ENCODE measurements around the gene BABAM2. TPM values are rescaled to one million over a fixed set of nuclear protein-coding genes. Genes with fewer than 3 reads are reported as not detected.

The BABAM2 gene
- total RNA-seq, 1 experiment from 2014 or later = 40.8 TPM

- H2AFZ ChIP-seq (ENCODE audit: low read length) = no peak overlapping the region
- no peak overlapping the region for H3K27ac ChIP-seq (ENCODE audit: low read length)
- no peak overlapping the region for H3K9ac ChIP-seq (ENCODE audit: low read length)
- H3K9me3 ChIP-seq (ENCODE audit: low read length) = no peaks in the 10 kb centered on the region
- H3K4me1 ChIP-seq (ENCODE audit: low read length) = no peaks in the 10 kb centered on the region
- no peak for DNase-seq
- H4K20me1 ChIP-seq (ENCODE audit: insufficient read depth, low read depth, low read length) = no peaks in the 10 kb centered on the region
- no peak overlapping the region for H3K4me3 ChIP-seq (ENCODE audit: low read length)
- no peaks in the 10 kb centered on the region for H3K79me2 ChIP-seq (ENCODE audit: low read length)
- no peaks in the 10 kb centered on the region for H3K9me2 ChIP-seq (replicated peaks; ENCODE audit: insufficient read depth, low read length)
- no peaks in the 10 kb centered on the region for H3K36me3 ChIP-seq (ENCODE audit: insufficient read depth, low read length)
- H3K27me3 ChIP-seq (ENCODE audit: low read length) = no peaks in the 10 kb centered on the region
- no peak overlapping the region for H3K4me2 ChIP-seq (ENCODE audit: low read depth, low read length, poor library complexity, severe bottlenecking)
These were observed 52.4 kb downstream of the BABAM2 start for GRCh38 chr2:27942612-27943547.

- no peak overlapping the region for H3K4me2 ChIP-seq (ENCODE audit: low read depth, low read length, poor library complexity, severe bottlenecking)
- no peaks in the 10 kb centered on the region for H3K79me2 ChIP-seq (ENCODE audit: low read length)
- no peak overlapping the region for H3K9ac ChIP-seq (ENCODE audit: low read length)
- DNase-seq = no peak
- H3K9me3 ChIP-seq (ENCODE audit: low read length) = no peaks in the 10 kb centered on the region
- H3K4me3 ChIP-seq (ENCODE audit: low read length) = no peak overlapping the region
- H3K27ac ChIP-seq (ENCODE audit: low read length) = no peak overlapping the region
- H3K9me2 ChIP-seq (replicated peaks; ENCODE audit: insufficient read depth, low read length) = no peaks in the 10 kb centered on the region
- no peaks in the 10 kb centered on the region for H3K27me3 ChIP-seq (ENCODE audit: low read length)
- H3K36me3 ChIP-seq (ENCODE audit: insufficient read depth, low read length) = no peaks in the 10 kb centered on the region
- H2AFZ ChIP-seq (ENCODE audit: low read length) = no peak overlapping the region
- peaks cover 8% of the 10 kb centered on the region; the same call in 1 of the 2 replicates for H4K20me1 ChIP-seq (ENCODE audit: insufficient read depth, low read depth, low read length)
- H3K4me1 ChIP-seq (ENCODE audit: low read length) = no peaks in the 10 kb centered on the region
These were observed 56.1 kb downstream of the BABAM2 start for GRCh38 chr2:27946530-27947060.

- H3K79me2 ChIP-seq (ENCODE audit: low read length) = no peaks in the 10 kb centered on the region
- H3K4me1 ChIP-seq (ENCODE audit: low read length) = no peaks in the 10 kb centered on the region
- H3K27ac ChIP-seq (ENCODE audit: low read length) = no peak overlapping the region
- peaks cover 39% of the 10 kb centered on the region for H4K20me1 ChIP-seq (ENCODE audit: insufficient read depth, low read depth, low read length)
- no peak overlapping the region for H2AFZ ChIP-seq (ENCODE audit: low read length)
- no peak overlapping the region for H3K9ac ChIP-seq (ENCODE audit: low read length)
- H3K9me2 ChIP-seq (replicated peaks; ENCODE audit: insufficient read depth, low read length) = no peaks in the 10 kb centered on the region
- H3K4me3 ChIP-seq (ENCODE audit: low read length) = no peak overlapping the region
- DNase-seq = no peak
- H3K36me3 ChIP-seq (ENCODE audit: insufficient read depth, low read length) = no peaks in the 10 kb centered on the region
- H3K27me3 ChIP-seq (ENCODE audit: low read length) = no peaks in the 10 kb centered on the region
- H3K4me2 ChIP-seq (ENCODE audit: low read depth, low read length, poor library complexity, severe bottlenecking) = no peak overlapping the region
- no peaks in the 10 kb centered on the region for H3K9me3 ChIP-seq (ENCODE audit: low read length)
These were observed 61.5 kb downstream of the BABAM2 start for GRCh38 chr2:27952070-27952469.

GRCh38 chr2:27953077-27953476 is 62.5 kb downstream of the BABAM2 start:
- no peak overlapping the region for H3K4me3 ChIP-seq (ENCODE audit: low read length)
- H4K20me1 ChIP-seq (ENCODE audit: insufficient read depth, low read depth, low read length) = peaks cover 49% of the 10 kb centered on the region
- H3K36me3 ChIP-seq (ENCODE audit: insufficient read depth, low read length) = no peaks in the 10 kb centered on the region
- H3K9me3 ChIP-seq (ENCODE audit: low read length) = no peaks in the 10 kb centered on the region
- no peak overlapping the region for H3K27ac ChIP-seq (ENCODE audit: low read length)
- no peaks in the 10 kb centered on the region for H3K27me3 ChIP-seq (ENCODE audit: low read length)
- H3K4me2 ChIP-seq (ENCODE audit: low read depth, low read length, poor library complexity, severe bottlenecking) = no peak overlapping the region
- H3K4me1 ChIP-seq (ENCODE audit: low read length) = no peaks in the 10 kb centered on the region
- DNase-seq = no peak
- no peak overlapping the region for H3K9ac ChIP-seq (ENCODE audit: low read length)
- H3K9me2 ChIP-seq (replicated peaks; ENCODE audit: insufficient read depth, low read length) = no peaks in the 10 kb centered on the region
- no peaks in the 10 kb centered on the region for H3K79me2 ChIP-seq (ENCODE audit: low read length)
- H2AFZ ChIP-seq (ENCODE audit: low read length) = no peak overlapping the region

GRCh38 chr2:27954221-27954673 is 63.7 kb downstream of the BABAM2 start:
- H3K36me3 ChIP-seq (ENCODE audit: insufficient read depth, low read length) = no peaks in the 10 kb centered on the region
- H3K4me3 ChIP-seq (ENCODE audit: low read length) = no peak overlapping the region
- DNase-seq = no peak
- H3K9me3 ChIP-seq (ENCODE audit: low read length) = no peaks in the 10 kb centered on the region
- no peaks in the 10 kb centered on the region for H3K27me3 ChIP-seq (ENCODE audit: low read length)
- H3K79me2 ChIP-seq (ENCODE audit: low read length) = no peaks in the 10 kb centered on the region
- no peak overlapping the region for H3K27ac ChIP-seq (ENCODE audit: low read length)
- H3K9ac ChIP-seq (ENCODE audit: low read length) = no peak overlapping the region
- peaks cover 57% of the 10 kb centered on the region for H4K20me1 ChIP-seq (ENCODE audit: insufficient read depth, low read depth, low read length)
- no peaks in the 10 kb centered on the region for H3K4me1 ChIP-seq (ENCODE audit: low read length)
- no peak overlapping the region for H2AFZ ChIP-seq (ENCODE audit: low read length)
- H3K9me2 ChIP-seq (replicated peaks; ENCODE audit: insufficient read depth, low read length) = no peaks in the 10 kb centered on the region
- H3K4me2 ChIP-seq (ENCODE audit: low read depth, low read length, poor library complexity, severe bottlenecking) = no peak overlapping the region

- no peak overlapping the region for H3K27ac ChIP-seq (ENCODE audit: low read length)
- H3K9me2 ChIP-seq (replicated peaks; ENCODE audit: insufficient read depth, low read length) = no peaks in the 10 kb centered on the region
- no peak overlapping the region for H2AFZ ChIP-seq (ENCODE audit: low read length)
- H3K9ac ChIP-seq (ENCODE audit: low read length) = no peak overlapping the region
- no peaks in the 10 kb centered on the region for H3K79me2 ChIP-seq (ENCODE audit: low read length)
- DNase-seq = no peak
- no peaks in the 10 kb centered on the region for H3K36me3 ChIP-seq (ENCODE audit: insufficient read depth, low read length)
- no peak overlapping the region for H3K4me2 ChIP-seq (ENCODE audit: low read depth, low read length, poor library complexity, severe bottlenecking)
- H3K27me3 ChIP-seq (ENCODE audit: low read length) = no peaks in the 10 kb centered on the region
- peaks cover 57% of the 10 kb centered on the region for H4K20me1 ChIP-seq (ENCODE audit: insufficient read depth, low read depth, low read length)
- H3K9me3 ChIP-seq (ENCODE audit: low read length) = no peaks in the 10 kb centered on the region
- H3K4me3 ChIP-seq (ENCODE audit: low read length) = no peak overlapping the region
- H3K4me1 ChIP-seq (ENCODE audit: low read length) = no peaks in the 10 kb centered on the region
These were observed 64.3 kb downstream of the BABAM2 start for GRCh38 chr2:27954771-27955383.

GRCh38 chr2:27955384-27956161 is 65.0 kb downstream of the BABAM2 start:
- no peak overlapping the region for H3K4me2 ChIP-seq (ENCODE audit: low read depth, low read length, poor library complexity, severe bottlenecking)
- H3K27ac ChIP-seq (ENCODE audit: low read length) = no peak overlapping the region
- no peaks in the 10 kb centered on the region for H3K36me3 ChIP-seq (ENCODE audit: insufficient read depth, low read length)
- no peaks in the 10 kb centered on the region for H3K27me3 ChIP-seq (ENCODE audit: low read length)
- no peaks in the 10 kb centered on the region for H3K9me2 ChIP-seq (replicated peaks; ENCODE audit: insufficient read depth, low read length)
- H3K4me1 ChIP-seq (ENCODE audit: low read length) = no peaks in the 10 kb centered on the region
- no peak for DNase-seq
- H3K79me2 ChIP-seq (ENCODE audit: low read length) = no peaks in the 10 kb centered on the region
- H3K9me3 ChIP-seq (ENCODE audit: low read length) = no peaks in the 10 kb centered on the region
- no peak overlapping the region for H3K9ac ChIP-seq (ENCODE audit: low read length)
- no peak overlapping the region for H2AFZ ChIP-seq (ENCODE audit: low read length)
- H4K20me1 ChIP-seq (ENCODE audit: insufficient read depth, low read depth, low read length) = peaks cover 58% of the 10 kb centered on the region
- no peak overlapping the region for H3K4me3 ChIP-seq (ENCODE audit: low read length)

GRCh38 chr2:27956888-27957287 is 66.4 kb downstream of the BABAM2 start:
- H2AFZ ChIP-seq (ENCODE audit: low read length) = no peak overlapping the region
- no peak overlapping the region for H3K4me2 ChIP-seq (ENCODE audit: low read depth, low read length, poor library complexity, severe bottlenecking)
- H3K27me3 ChIP-seq (ENCODE audit: low read length) = no peaks in the 10 kb centered on the region
- no peak overlapping the region for H3K4me3 ChIP-seq (ENCODE audit: low read length)
- H3K9me3 ChIP-seq (ENCODE audit: low read length) = no peaks in the 10 kb centered on the region
- no peak overlapping the region for H3K27ac ChIP-seq (ENCODE audit: low read length)
- H3K36me3 ChIP-seq (ENCODE audit: insufficient read depth, low read length) = no peaks in the 10 kb centered on the region
- no peaks in the 10 kb centered on the region for H3K9me2 ChIP-seq (replicated peaks; ENCODE audit: insufficient read depth, low read length)
- H4K20me1 ChIP-seq (ENCODE audit: insufficient read depth, low read depth, low read length) = peaks cover 58% of the 10 kb centered on the region
- H3K9ac ChIP-seq (ENCODE audit: low read length) = no peak overlapping the region
- no peak for DNase-seq
- H3K79me2 ChIP-seq (ENCODE audit: low read length) = no peaks in the 10 kb centered on the region
- no peaks in the 10 kb centered on the region for H3K4me1 ChIP-seq (ENCODE audit: low read length)
